Measurements from ENCODE around the gene FOSL2.

Gene FOSL2

DNA sequence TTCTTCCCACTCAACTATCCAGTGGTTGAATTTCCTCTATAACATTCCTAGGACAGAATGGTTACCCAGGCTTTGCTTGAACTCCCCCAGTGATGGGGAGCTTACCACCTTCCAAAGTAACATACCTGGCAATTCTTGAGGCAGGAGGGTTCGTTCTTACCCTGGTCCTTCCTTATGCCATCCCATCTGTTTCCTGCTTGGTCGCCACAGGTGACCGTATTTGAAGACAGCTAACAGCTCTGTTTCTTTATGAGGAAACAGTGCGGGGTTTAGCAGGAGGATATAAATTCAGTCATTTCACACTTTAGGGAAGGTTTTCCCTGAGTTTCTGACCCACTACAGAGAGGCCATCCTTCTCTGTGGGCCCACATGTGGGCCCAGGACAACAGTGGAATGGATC, 42.6 kb downstream of the FOSL2 start:
- DNase-seq = no peak

DNA sequence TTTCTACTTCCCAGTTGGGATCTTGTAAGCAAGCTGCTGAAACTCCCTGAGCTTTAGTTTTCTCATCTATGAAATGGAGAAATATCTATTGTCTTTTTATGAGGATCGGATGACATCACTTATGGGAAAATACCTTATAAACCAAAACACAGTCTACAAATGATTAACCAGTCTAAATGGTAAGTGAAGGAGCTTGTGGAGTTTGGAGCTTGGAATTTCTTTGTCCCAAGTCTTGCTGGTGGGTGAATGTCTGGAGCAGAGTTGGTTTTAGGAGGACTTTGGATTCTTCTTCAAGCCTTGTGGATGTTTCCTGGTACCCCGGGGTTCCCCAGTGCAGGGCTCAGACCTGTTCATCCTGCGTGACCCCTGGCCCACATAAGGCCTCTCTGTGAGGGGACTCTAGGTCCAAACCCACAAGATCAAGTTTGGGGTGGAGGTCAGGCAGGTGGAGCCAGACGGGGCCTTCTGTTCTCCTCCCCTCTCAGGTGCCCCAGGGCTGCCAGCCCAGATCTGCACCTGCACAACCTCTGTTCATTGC, 43.2 kb downstream of the FOSL2 start:
- no peak for DNase-seq

DNA sequence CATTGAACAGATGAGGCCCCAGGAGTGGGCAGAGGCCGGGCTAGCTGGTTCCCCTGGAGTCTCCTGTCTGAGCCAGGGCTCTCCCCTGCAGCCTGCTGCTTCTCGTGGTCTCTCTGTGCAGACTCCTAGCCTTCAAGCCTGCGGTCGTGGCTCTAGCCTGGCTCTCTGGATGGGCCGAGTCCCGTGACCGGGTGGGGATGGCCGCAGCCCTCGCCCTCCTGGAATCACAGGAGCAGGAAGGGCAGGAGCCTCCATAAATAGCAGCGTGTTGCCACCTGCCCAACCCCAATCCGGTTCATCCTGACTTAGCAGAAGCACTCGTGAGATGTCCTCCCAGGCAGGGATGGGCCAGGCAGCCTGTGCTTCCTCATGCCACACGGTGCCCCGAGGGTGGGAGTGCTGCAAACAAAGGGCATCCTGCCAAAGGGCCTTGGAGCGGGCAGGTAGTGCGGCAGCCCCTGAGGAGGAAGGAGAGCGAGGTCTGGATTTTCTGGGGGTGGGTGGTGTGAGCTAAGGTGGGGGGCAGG, 43.9 kb downstream of the FOSL2 start:
- no peak for DNase-seq

DNA sequence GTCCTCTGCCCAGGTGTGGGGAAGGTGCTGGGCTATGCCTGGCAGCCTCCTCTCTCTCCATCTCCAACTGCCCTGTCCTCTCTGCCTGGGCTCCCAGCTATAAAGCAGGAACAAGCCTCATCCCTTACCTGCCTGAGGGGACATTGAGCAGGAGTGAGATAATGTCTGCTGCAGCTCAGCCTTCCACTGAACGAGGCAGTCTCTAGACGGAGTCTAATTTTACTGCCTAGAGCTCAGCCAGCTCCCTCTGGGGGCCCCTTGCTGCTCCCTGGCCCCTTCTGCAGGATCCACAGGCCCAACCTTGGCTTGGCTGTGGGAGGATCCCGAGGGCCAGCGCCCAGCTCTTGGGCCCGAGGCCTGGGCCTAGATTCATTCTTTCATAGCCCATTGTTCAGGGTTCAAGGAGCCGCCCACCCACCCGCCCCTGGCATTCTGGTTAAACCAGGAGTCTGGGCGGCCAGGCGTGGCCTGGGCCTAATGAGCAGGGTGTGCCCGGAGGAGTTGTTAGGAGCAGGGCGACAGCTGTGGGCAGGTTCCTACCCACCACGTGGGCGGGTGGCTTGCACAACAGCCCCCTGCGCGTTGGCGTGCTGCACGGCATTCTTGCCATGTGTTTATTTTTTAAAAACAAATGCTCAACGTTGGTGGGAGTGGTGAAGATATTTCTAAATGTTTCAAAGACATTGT, 44.6 kb downstream of the FOSL2 start:
- no peak for DNase-seq

DNA sequence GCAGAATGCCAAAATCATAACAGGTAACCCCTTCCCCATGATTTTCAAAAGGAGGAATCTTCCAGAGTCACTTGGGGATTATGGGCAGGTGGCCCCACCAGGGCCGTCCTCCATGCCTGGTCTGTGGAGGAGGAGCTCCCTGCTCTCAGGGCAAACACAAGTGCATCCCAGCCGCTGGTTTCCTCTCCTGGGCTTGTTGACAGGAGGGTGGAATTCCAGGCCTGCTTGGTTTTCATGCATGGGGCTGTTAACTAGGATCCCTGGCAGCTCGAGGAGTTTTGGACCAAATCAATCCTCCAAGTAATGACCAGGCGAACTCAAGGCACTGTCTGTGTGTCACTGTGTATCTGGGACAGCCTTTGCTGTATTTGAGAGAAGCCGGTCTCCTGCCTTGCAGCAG, 45.3 kb downstream of the FOSL2 start:
- no peak for DNase-seq

DNA sequence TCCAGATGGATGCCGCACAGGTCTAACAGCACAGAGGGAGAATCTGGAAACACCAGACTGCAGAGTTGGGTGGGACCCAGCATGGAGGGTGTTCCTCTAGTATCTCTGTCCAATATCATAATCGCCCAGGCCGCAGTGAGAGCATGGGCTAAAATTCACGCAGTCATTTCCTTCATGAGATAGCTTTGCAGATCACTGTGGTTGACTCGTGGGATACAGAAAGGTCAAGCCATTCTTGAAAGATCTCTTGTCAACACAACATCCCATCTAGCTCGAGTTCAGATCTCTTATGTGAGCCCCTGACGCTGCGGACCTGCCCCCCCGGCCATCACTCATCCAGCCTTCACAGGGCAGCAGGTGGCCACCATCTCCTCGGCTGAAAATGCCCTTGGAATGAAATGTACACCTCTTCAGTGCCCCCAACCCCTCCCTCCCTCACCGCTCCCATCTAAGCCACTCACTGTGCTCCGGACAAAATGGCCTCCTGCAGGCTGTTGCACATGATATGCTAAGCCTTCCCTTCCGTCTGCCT, 45.9 kb downstream of the FOSL2 start:
- DNase-seq = no peak

DNA sequence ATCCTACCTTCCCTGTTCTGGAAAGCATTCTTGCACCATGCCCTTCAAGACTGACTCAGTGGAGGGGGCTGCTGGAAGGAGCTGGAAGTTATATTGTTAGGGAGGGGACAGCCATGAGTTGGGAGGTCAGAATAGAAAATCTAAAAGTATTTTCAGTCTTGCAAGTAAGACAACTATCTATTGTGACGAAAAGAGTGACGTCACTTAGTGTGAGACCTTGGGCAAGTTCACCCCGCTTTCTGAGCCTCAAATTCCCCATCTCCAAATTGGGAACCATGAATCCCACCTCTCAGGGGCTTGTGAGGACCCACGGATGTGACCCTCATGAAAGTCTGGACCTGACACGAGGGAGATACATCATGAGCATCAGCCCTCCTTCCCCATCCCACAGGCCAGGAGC, 46.5 kb downstream of the FOSL2 start:
- no peak for DNase-seq

DNA sequence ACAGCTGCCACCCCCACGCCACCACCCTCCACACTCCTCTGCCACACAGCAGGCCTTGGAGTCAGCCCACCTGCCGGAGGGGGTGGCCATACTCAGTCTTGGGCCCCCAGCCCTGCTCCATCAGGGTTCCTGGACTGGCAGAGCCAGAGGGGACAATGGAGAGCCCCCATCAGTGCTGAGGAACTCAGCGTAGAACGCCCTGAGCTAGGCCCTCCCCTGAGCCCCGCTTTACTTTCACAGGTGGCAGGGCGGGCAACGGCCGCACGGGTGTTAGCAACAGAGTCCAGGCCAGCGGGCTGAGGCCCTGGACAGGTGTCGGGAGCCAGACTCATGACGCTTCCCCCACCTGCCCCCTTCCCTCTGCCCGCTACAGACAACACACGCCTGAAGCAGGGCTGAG, 47.1 kb downstream of the FOSL2 start:
- DNase-seq = no peak

DNA sequence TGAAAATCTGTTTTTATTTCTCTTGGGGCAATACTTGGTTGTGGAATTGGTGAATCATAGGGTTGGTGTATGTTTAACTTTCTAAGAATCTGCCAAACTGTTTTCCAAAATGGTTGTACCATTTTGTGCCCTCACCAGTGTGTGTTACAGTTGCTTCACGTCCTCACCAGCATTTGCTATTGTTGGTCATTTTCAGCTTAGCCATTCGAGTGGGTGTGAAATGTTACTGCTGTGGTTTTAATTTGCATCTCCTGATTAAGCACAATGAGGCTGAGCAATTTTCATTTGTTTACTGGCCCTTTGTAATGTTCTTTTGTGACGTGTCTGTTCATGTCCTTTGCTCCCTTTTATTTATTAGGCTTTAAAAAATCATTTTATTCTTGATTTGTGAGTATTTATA, 49.7 kb downstream of the FOSL2 start:
- no peak for DNase-seq

DNA sequence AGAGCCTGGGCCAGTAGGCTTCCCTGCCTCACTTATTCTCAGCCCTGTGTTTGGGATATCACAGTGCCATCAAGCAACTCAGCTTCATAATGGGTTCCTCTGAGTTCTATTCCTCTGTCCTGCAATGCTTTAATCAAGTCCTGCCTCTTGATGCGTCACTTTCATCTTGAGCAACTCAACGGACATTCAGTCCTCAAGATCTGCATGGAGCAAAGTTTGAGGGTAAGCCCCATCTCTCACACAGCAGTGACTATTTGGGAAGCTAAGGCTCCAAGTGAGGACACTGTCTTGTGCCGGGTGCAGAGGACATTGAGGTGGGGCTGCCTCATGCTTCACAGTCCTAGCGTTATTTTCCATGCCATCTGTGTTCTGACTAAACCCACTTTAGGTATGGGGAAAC, 52.3 kb downstream of the FOSL2 start:
- no peak for DNase-seq

DNA sequence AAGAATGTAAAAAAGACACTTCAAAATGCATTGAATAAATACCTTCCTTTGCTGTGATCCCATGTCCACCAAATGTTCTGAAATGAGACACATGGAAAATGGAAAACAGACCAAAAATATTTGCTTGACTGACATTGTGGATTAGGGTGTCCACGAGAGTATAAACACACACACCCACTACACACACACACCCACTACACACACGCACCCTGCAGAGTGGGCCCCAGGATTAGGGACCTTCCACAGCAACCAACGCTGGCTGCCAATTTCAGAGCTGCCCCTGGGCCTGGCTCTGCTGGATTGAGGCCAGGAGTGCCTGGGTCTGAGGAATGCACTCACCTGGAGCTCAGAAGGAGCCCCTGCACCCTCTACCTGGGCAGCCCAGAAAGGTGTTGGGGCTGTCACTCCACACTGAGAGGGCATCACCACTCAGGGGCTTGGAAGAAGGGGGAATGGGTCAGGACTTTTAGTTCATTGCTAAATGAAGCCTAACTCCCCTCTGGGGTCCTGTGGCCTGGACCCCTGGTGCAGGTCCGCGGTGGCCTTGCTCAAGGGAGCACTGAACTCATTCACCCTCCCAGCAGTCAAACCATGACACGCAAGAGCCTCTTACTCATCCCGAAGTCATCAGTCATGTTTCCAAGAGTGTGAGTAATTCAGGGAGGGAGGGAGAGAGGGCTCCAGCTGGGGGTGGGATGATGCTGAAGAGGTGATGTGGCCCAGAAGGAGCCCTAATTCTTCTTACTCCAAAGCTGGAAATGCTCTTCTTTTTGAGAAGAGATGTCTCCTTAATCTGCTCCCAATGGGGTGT, 53.0 kb downstream of the FOSL2 start:
- peak; percentile 96 for DNase-seq

DNA sequence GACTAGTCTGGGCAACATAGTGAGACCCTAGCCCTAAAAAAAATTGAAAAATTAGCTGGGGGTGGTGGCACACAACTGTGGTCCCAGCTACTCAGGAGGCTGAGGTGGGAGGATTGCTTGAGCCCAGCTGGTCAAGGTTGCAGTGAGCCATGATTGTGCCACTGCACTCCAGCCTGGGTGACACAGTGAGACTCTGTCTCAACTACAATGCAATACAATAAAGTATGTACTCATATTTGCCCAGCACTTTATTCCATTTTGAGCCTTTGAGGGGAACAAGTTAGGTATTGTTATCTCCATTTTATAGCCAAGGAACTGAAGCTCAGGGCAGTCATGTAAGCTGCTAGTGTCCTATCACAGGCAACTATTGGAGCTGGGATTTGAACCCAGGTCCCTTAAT, 53.9 kb downstream of the FOSL2 start:
- DNase-seq = no peak

DNA sequence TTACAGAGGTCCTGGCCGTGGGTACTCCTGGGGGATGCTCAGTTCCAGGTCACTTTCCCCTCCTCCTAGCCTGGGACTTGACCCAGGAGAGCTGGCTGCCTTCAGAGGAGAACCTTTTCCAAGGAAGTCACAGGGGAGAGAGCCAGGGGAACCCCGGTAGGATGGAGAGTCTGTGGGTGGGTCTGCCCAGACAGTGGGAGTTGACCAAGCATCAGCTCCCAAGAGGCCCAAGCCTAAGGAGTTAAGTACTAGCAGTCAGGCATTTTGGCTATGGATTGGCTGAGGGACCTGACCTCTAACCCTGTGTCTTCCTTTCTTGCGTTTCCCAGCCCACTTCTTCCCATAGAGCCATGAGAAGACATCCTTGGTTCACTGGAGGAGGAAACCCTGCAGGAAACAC, 54.4 kb downstream of the FOSL2 start:
- no peak for DNase-seq

DNA sequence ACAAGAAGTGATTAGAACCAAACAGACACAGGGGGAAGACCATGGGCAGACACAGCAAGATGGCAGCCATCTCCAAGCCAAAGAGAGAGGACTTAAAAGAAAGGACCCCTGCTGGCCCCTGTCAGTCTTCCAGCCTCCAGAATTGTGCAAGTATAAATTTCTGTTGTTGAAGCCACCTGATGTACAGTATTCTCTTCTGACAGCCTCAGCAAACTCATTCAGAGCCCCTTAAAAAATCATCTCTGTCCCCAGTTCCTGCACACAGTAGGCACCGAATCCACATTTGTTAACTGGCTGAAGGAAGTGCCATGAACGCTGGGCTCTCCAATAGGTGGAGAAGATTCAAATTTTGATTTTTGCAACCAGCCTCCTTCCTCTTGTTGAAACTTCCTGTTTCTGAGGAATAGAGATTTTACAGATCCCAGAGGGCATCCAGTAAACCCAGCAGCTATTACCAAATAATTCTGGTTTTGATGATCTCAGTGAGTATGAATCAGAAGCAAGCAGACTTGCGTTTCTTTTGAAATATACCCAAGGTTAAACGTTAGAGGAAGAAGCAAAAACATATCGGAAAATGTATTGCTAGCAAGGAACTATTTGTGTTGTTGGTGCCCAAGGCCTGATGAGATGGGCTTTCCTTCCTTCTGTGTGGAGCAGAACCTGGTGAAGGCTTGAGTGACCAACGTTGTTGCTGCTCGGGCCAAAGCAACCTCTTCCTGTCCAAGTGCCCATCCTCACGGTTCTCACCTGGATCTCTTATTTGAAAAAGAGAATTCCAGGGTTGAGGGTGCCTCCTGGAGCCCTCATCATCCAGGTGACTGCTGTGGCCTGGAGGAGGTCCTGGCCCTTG, 55.5 kb downstream of the FOSL2 start:
- peak; percentile 85 for DNase-seq

DNA sequence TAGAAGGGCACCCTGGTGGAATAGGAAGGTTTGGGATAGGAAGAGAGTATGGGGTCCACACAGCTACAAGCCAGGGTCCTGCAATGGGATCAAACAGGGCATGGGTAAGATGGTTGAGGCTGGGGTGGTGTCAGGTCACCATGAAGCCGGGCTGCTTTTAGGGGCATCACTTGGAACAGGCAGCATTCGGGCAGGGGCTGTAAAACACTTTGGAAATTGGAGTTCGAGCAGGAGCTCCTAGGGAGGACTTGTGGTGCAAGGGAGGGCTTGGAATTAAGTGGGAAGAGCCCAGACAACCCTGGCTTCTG, 56.1 kb downstream of the FOSL2 start:
- no peak for DNase-seq

DNA sequence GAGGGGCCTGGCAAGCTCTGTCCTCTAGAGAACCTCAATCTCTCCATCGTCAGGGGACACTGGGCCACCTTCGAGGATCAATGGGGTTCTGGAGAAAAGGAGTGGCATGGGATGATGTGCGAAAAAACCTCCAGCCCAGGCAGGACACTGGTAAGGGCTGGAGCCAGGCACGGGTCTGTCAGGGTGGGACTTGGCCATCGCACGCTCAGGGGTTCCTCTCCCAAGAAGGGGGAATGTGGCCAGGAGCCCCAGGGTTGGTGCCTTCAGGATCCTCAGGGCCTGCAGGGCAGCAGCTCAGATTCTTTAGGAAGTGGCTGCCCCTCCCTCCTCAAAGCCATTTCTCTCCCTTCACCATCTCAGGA, 56.4 kb downstream of the FOSL2 start:
- no peak for DNase-seq

DNA sequence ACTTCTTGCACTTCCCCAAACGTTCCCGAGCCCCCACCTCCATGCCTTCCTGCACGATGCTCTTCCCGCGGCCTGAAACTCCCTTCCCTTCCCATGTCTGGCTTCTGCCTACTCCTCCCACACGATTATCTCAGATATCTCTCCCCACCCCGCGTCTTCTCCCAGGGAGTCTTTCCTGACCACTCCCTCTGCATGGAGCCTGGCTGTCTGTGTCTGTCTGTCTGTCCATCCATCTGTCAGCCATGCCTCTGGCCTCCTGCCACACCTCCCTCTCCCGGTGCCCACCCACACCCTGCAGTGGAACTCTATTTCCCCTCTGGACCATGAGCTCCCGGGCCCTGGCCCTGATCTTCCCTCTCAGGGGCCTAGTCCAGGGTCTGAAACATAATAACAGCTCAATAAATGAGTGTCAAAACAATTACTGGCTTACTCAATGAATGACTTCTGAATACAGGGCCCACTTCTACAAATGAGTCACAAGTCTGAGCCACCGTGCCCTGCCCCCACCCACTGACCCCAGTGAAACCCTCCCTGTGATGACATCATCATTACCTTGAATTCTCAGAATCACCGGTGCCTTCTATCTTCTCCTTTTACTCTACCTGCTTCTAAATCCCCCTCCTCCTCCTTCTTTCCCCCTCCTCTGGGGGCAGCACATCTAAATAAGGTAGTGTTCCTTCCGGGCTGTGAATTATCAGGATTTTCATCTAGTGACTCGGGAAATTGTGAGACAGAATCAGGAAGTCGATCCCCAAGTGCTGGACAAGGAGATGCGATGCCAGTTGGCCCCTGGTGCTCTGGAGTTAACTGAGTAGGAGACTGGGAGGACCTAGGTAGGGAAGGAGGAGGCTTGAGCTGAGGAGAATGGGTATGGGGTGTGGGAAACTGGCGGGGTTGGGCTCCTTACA, 57.1 kb downstream of the FOSL2 start:
- peak; percentile 57 for DNase-seq

DNA sequence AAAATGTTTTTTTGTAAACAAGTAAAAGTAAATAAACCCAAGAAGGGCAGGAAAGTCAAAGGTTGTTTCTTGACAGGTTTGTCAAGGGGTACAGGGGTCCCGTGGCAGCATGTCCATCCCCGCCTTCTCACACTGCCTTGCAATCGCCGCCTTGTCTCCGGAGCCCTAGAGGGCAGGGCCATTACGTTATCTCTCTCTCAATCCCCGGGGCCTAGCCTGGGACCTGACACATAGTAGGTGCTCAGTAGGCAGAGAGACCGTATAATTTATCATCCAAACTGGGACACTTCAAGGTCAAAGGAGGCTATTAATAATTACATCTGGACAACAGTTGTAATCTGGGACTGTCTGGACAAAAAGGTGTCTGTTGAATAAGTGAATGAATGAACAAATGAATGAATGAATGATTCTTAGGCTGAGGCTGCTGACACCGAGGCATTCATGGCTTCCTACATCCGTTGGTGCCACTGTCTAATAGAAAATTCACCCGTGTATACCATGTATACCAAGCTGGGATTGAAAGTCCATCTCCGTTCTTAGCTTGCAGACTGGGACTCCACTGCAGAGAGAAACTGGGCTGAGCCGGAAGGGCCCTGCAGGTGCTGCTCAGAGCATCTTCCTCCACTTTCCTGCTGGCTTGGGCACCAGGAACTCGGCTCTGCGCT, 58.4 kb downstream of the FOSL2 start:
- DNase-seq = no peak

DNA sequence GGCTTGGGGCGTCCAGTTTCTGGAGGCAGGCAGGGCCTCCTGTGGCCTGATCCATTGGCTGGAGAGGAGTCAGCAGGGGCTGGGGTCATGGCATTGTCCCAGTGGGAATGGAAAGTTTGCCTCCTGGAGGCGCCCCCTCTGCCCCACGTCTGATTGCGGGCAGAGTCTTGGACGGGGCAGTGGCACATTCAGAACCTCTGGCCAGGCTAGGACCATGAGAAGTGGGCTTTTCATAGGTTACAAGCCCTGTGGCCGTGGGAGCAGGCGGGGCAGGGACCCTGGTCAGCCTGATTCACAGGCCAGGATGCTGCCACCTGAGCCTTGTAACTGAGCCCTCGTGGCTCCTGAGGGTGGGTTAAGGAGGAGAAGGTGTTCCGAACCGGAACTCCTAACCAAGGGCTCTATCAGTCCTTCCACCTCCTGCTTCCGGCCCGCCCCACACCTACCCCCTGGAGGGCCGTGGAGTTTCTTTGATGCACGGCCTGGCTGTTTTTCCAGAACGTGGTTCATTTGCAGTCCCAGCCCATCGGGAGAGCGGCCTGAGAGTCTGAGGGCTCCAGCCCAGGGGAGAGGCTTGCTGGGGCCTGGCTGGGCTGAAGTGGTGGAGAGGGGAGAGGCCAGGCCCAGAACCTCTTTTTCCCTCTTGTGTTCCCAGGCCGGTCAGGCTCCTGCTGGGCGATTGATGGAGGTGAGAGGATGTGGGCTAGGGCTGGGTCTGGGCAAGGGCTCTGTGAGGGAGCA, 59.3 kb downstream of the FOSL2 start:
- no peak for DNase-seq

DNA sequence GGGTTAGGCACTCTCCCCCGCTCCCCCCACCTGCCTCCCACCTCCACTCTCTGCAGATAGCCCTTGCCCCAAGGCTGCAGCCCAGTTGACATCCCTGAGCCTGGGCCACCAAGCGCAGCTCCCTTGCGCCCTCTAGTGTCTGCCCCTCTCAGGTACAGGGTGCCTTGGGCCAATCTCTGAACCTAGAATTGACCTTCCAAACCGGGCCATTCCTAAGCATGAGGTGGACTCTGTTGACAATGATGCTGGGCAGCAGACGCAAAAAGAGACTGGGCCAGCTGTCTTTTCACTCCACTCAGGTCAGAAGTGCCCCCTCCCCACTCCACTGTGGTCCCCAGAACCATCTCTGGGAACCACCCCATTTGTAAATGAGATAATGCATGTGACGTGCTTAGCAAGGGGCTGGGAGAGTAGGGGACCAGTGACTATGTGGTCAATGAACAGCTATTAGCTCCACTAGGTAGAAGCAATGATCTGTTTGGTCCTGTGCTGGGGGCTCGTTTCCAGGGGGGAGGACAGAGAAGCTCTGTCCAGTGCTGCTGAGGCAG, 60.0 kb downstream of the FOSL2 start:
- peak; percentile 58 for DNase-seq
